Bronchial smooth muscle cell (primary cell): ENCODE results near the gene ATAD1. TPM values are rescaled to one million over a fixed set of nuclear protein-coding genes. Genes with fewer than 3 reads are reported as not detected.

ENCODE experiments used
- total RNA-seq: library from RNA; depleted of rRNA; stranded (reverse); fragments of >200 nt; gene quantifications from 2 replicates; pipeline ENCODE4 v1.2.1, GENCODE V29; 2014

ATAD1 gene
- total RNA-seq: 26.4 and 29.6 TPM in 2 replicates

GRCh38 chr10:87817609-87818504, at the start of gene ATAD1:
TSS of gene ATAD1 (minus strand) at chr10:87818226. CDS start at chr10:87814599, 3,627 bp downstream.

GRCh38 chr10:87863053-87863943, 45.3 kb upstream of the ATAD1 start, which contains the start of the genes KLLN and PTEN:
TSS of gene KLLN (minus strand) at chr10:87863533. CDS start at chr10:87862487, 1,046 bp downstream.
TSS of gene PTEN (plus strand) at chr10:87863625. CDS start at chr10:87864470, 845 bp downstream.

Other genes starting within 250 kb of the ATAD1 start
- 82.8 and 191 TPM in 2 replicates for gene PAPSS2, start 158.3 kb downstream of the ATAD1 start, total RNA-seq
- gene KLLN, start 45.3 kb upstream of the ATAD1 start, total RNA-seq: 0.34 and 0.47 TPM in 2 replicates
- gene PTEN, start 45.4 kb upstream of the ATAD1 start, total RNA-seq: 161 and 168 TPM in 2 replicates